Tibial nerve (tissue), 4 donors: Measurements from ENCODE around the gene SPECC1.

Experiments used
- CTCF ChIP-seq, 5 experiments: fragments of 200-600 bp in 3 of 5; fragments of 450-650 bp in 2 of 5; sonication (generic) in 3 of 5; IDR thresholded peaks; one replicate each; pipeline ENCODE4 v1.5.1; 2016 to 2019; ENCODE audit warnings: antibody characterized with exemption in 5 of 5, mild to moderate bottlenecking in 3 of 5, moderate library complexity in 2 of 5
- EP300 ChIP-seq, 2 donors: sonication (generic); formaldehyde crosslinking; IDR thresholded peaks; one replicate each; pipeline ENCODE4 v1.6.1; 2017; ENCODE audit warnings: antibody characterized with exemption in 2 of 2, mild to moderate bottlenecking in 1 of 2
- POLR2A ChIP-seq, 2 donors: fragments of 450-650 bp; IDR thresholded peaks; one replicate each; pipeline ENCODE4 v1.6.1; 2017; ENCODE audit warnings: antibody characterized with exemption in 2 of 2, mild to moderate bottlenecking in 2 of 2, moderate library complexity in 2 of 2

DNA sequence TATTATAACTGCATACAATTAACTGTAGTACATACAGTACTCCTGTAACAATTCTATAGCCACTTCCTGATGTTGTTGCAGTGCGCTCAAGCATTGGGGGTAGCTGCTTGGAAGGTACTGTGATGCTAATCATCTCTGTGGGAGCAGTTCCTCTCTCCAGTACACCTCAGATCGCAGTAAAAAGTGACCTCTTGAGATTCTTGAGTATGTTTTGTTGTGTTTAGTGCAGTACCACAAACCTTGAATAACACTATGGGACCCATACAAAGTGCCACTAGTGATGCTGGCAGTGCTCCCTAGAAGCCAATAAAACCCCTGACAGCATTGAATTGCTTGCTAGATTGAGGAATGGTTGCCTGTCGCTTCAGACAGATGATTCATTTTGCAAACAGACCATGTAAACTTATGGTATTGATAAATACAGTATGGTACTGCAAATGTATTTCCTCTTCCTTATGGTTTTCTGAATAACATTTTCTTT lies 193.0 kb downstream of the SPECC1 start:
- TF ChIP-seq CTCF (IDR thresholded peaks at IDR 0.05) (no peak), POLR2A (IDR thresholded peaks at IDR 0.05) (no peak), EP300 (IDR thresholded peaks at IDR 0.05) (no peak)
